ENCODE results near the gene NEMP1. TPM values are rescaled to one million over a fixed set of nuclear protein-coding genes. Genes with fewer than 3 reads are reported as not detected.
A peak's percentile ranks its signal among the peaks of the same experiment; 100 is the strongest.

The NEMP1 gene
- total and polyA plus RNA-seq, 2 experiments from 2014 or later: 5.9 to 7.6 TPM

DNA sequence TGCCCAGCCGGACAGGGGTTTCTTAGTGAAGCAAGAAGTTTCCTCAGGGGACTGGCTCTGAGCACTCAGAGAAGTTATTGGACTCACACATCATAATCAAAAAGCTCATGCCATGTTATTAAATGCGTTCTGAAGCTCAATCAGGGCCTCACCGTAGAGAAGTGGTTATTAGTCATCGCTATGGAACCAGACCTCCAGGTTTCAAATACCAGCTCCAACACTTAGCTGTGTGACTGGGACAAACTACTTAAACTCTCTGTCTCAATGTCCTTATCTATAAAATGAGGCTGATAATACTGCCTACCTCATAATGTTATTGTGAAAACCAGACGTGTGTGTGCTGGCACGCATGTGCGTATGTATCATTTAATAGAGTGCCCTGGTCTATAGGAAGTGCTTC, 25.3 kb upstream of the NEMP1 start:
- no peak overlapping the region for H3K4me3 ChIP-seq
- no peak overlapping the region for H2AFZ ChIP-seq
- no peak for DNase-seq
- peaks cover 25% of the 10 kb centered on the region for H3K79me2 ChIP-seq (ENCODE audit: insufficient read depth)
- H3K27ac ChIP-seq: no peak overlapping the region
- H3K9me2 ChIP-seq (ENCODE audit: insufficient read depth): no peaks in the 10 kb centered on the region
- H3K9me3 ChIP-seq (ENCODE audit: low read depth): no peaks in the 10 kb centered on the region
- peaks cover 15% of the 10 kb centered on the region; the same call in 1 of the 2 replicates for H3K36me3 ChIP-seq (ENCODE audit: low read depth)
- H3K4me1 ChIP-seq (ENCODE audit: insufficient read depth): peaks cover 18% of the 10 kb centered on the region
- peaks cover 26% of the 10 kb centered on the region; the same call in 1 of the 2 replicates for H3F3A ChIP-seq (ENCODE audit: insufficient read depth)
- no peak overlapping the region for H3K9ac ChIP-seq
- no peak for TF ChIP-seq EZH2 (IDR thresholded peaks at IDR 0.05; ENCODE audit: insufficient read depth, poor library complexity, severe bottlenecking)
- TF ChIP-seq EZH2phosphoT487 (IDR thresholded peaks at IDR 0.05; ENCODE audit: insufficient read depth, low read depth): no peak
- H3K27me3 ChIP-seq (replicated peaks; ENCODE audit: insufficient read depth): no peaks in the 10 kb centered on the region
- no peaks in the 10 kb centered on the region for H4K20me1 ChIP-seq (ENCODE audit: insufficient read depth)
- in situ Hi-C loops (cut with MboI): no loop called here
- H3K4me2 ChIP-seq (ENCODE audit: unreplicated experiment): no peak overlapping the region
- 86 to 90% methylated on average over 7 of the region's 7 CpGs for WGBS, 2 experiments (ENCODE audit: low coverage in 1 of 2, low lambda C conversion rate in 2 of 2, missing lambda C conversion rate in 2 of 2)

DNA sequence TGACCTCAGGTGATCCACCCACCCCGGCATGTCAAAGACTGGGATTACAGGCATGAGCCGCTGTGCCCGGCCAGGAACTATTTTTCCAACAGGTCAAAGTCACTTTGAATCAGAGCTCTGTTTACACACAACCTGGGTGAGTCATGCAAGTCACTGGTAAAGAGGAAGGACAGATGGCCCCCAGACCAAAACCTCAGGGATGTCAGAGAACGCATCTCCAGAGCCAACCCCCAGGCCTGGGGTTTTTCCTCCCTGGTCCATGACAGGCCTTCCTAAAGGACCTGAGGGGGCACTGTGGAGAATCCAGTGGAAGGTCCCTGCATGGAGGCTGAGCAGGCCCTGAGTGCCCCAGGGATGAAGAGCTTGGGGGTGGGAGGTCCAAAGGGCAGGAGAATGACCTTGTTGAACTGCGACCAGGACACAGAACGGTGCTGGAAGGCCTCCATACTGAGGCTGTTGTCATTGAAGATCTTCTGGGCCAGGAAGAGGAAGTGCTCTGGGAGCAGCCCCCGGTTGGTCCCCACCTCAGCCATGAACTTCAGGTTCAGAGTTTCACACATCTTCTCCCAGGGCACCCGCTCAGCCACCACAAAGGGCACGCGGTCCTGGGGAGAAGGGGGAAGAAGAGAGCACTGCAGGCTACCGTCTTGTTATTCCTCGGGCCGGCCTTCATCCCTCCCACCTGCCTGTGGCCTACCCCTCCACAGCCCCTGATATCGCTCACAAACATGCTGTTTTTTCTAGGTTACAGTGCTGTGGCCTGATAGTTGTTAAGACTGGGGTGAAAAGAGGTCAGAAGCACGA, 23.5 kb upstream of the NEMP1 start:
- Histone ChIP-seq H3K9ac (no peak overlapping the region), H3K27ac (no peak overlapping the region), H3K79me2 (ENCODE audit: insufficient read depth) (peaks cover 7% of the 10 kb centered on the region), H2AFZ (no peak overlapping the region), H3F3A (ENCODE audit: insufficient read depth) (peaks cover 43% of the 10 kb centered on the region), H3K9me2 (ENCODE audit: insufficient read depth) (no peaks in the 10 kb centered on the region), H3K4me3 (no peak overlapping the region), H3K4me2 (ENCODE audit: unreplicated experiment) (no peak overlapping the region), H3K27me3 (replicated peaks; ENCODE audit: insufficient read depth) (no peaks in the 10 kb centered on the region), H3K4me1 (ENCODE audit: insufficient read depth) (peaks cover 5% of the 10 kb centered on the region; the same call in 1 of the 2 replicates), H4K20me1 (ENCODE audit: insufficient read depth) (no peaks in the 10 kb centered on the region), H3K36me3 (ENCODE audit: low read depth) (peaks cover 23% of the 10 kb centered on the region; the same call in 1 of the 2 replicates), H3K9me3 (ENCODE audit: low read depth) (no peaks in the 10 kb centered on the region)
- in situ Hi-C loops (cut with MboI): no loop called here
- no peak for TF ChIP-seq EZH2 (IDR thresholded peaks at IDR 0.05; ENCODE audit: insufficient read depth, poor library complexity, severe bottlenecking)
- TF ChIP-seq EZH2phosphoT487 (IDR thresholded peaks at IDR 0.05; ENCODE audit: insufficient read depth, low read depth): no peak
- DNase-seq: no peak
- 85 to 88% methylated on average over 11 to 15 of the region's 15 CpGs for WGBS, 2 experiments (ENCODE audit: low coverage in 1 of 2, low lambda C conversion rate in 2 of 2, missing lambda C conversion rate in 2 of 2)

DNA sequence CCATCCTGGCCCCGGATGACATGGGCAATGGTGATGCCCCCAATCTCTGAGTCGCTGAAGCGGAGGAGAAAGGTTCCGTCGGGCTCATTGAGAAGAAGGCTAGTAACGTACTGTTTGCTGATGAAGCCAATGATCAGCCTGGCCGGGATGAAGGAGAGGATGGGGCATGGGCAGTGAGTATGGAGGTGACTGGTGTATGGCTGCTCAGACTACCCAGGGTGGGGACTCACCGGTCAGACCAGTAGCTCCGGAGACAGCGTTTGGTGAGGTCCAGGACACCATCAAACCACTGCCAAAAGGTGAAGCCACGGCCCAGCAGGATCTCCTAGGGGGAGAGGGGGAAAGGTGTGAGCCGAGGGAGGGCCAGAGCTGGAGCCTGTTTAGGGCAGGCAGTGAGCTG, 21.2 kb upstream of the NEMP1 start:
- H3K79me2 ChIP-seq (ENCODE audit: insufficient read depth): no peaks in the 10 kb centered on the region; the same call in 1 of the 2 replicates
- no peaks in the 10 kb centered on the region for H4K20me1 ChIP-seq (ENCODE audit: insufficient read depth)
- no peak for DNase-seq
- no peak overlapping the region for H3K4me3 ChIP-seq
- TF ChIP-seq EZH2 (IDR thresholded peaks at IDR 0.05; ENCODE audit: insufficient read depth, poor library complexity, severe bottlenecking): no peak
- TF ChIP-seq EZH2phosphoT487 (IDR thresholded peaks at IDR 0.05; ENCODE audit: insufficient read depth, low read depth): no peak
- H3F3A ChIP-seq (ENCODE audit: insufficient read depth): peaks cover 67% of the 10 kb centered on the region
- no peak overlapping the region for H2AFZ ChIP-seq
- peaks cover 5% of the 10 kb centered on the region; the same call in 1 of the 2 replicates for H3K4me1 ChIP-seq (ENCODE audit: insufficient read depth)
- no peaks in the 10 kb centered on the region for H3K9me2 ChIP-seq (ENCODE audit: insufficient read depth)
- H3K9ac ChIP-seq: no peak overlapping the region
- 68 to 74% methylated on average over 12 of the region's 12 CpGs for WGBS, 2 experiments (ENCODE audit: low coverage in 1 of 2, low lambda C conversion rate in 2 of 2, missing lambda C conversion rate in 2 of 2)
- no peaks in the 10 kb centered on the region for H3K27me3 ChIP-seq (replicated peaks; ENCODE audit: insufficient read depth)
- no peaks in the 10 kb centered on the region for H3K9me3 ChIP-seq (ENCODE audit: low read depth)
- in situ Hi-C loops (cut with MboI): no loop called here
- H3K4me2 ChIP-seq (ENCODE audit: unreplicated experiment): no peak overlapping the region
- H3K27ac ChIP-seq: peak overlapping the region; percentile 18; the same call in 1 of the 2 replicates
- H3K36me3 ChIP-seq (ENCODE audit: low read depth): peaks cover 17% of the 10 kb centered on the region

DNA sequence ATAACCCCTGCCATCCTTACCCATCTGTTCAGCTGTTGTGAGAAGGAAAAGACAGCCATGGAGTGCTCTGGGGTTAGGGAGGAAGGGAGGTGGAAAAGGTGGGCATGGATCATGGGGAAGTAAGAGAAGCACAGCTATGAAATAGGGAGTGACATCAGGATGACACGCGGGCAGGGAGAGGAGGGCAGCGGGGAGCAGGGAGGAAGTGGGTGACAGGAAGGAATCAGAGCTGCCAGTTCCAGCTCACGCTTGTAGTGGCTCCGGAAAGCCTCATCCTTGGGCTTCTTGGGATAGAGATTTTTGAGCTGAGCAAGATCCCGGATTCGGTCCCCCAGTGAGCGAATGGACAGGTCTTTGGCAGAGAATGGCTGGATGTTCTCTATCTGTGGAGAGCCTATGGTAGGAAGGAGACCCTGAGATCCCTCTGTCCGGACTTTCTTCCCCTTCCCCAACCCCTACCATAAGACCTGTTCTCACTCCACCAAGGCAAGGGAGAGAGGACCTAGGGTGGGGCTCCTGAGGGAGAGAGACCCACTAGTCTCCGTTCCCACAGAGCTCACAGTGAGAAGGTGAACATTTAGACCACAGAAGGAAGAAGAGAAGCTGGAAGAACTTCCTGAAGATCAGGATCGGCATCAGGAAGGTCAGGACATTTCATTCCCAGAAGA, 20.6 kb upstream of the NEMP1 start:
- no peak overlapping the region for H3K9ac ChIP-seq
- no peaks in the 10 kb centered on the region for H4K20me1 ChIP-seq (ENCODE audit: insufficient read depth)
- no peak overlapping the region for H2AFZ ChIP-seq
- no peaks in the 10 kb centered on the region; the same call in 1 of the 2 replicates for H3K79me2 ChIP-seq (ENCODE audit: insufficient read depth)
- H3K9me3 ChIP-seq (ENCODE audit: low read depth): no peaks in the 10 kb centered on the region
- WGBS, 2 experiments (ENCODE audit: low coverage in 1 of 2, low lambda C conversion rate in 2 of 2, missing lambda C conversion rate in 2 of 2): 66% methylated on average over 11 of the region's 11 CpGs
- DNase-seq: peak; percentile 69
- H3F3A ChIP-seq (ENCODE audit: insufficient read depth): peaks cover 73% of the 10 kb centered on the region
- no peaks in the 10 kb centered on the region for H3K27me3 ChIP-seq (replicated peaks; ENCODE audit: insufficient read depth)
- peak overlapping the region; percentile 41 for H3K27ac ChIP-seq
- peaks cover 21% of the 10 kb centered on the region for H3K36me3 ChIP-seq (ENCODE audit: low read depth)
- no peak overlapping the region for H3K4me2 ChIP-seq (ENCODE audit: unreplicated experiment)
- H3K9me2 ChIP-seq (ENCODE audit: insufficient read depth): no peaks in the 10 kb centered on the region
- H3K4me3 ChIP-seq: no peak overlapping the region
- TF ChIP-seq EZH2 (IDR thresholded peaks at IDR 0.05; ENCODE audit: insufficient read depth, poor library complexity, severe bottlenecking) (no peak), EZH2phosphoT487 (IDR thresholded peaks at IDR 0.05; ENCODE audit: insufficient read depth, low read depth) (no peak)
- H3K4me1 ChIP-seq (ENCODE audit: insufficient read depth): peaks cover 9% of the 10 kb centered on the region; the same call in 1 of the 2 replicates
- in situ Hi-C loops (cut with MboI): no loop called here
